ENCODE data around the gene UBR3.

UBR3 gene

DNA sequence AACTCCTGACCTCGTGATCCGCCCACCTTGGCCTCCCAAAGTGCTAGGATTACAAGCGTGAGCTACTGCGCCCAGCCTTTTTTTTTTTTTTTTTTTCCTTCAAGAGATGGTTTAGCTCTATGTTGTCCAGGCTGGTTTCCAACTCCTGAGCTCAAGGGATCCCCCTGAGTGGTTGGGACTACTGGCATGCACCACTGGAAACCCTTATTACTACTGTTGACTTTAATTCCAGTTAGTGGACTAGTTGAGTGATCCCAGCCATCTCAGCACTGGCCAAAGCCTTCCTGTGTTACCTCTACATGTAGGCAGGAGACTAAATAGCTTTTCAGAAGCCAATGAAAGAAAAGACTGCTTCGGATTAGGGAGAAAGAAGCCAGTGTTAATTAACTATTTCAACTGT is 36.7 kb upstream of the UBR3 start:
- H3K4me1 ChIP-seq (ENCODE audit: insufficient read depth, poor library complexity, severe bottlenecking): no peaks in the 10 kb centered on the region
- H3K27ac ChIP-seq (ENCODE audit: poor library complexity, severe bottlenecking): no peak overlapping the region
- no peaks in the 10 kb centered on the region for H3K27me3 ChIP-seq (ENCODE audit: insufficient read depth, poor library complexity, severe bottlenecking)
- H3K4me3 ChIP-seq (ENCODE audit: severe bottlenecking): no peak overlapping the region
- no peaks in the 10 kb centered on the region for H3K36me3 ChIP-seq (ENCODE audit: low read depth)
- DNase-seq (ENCODE audit: low spot score) (no peak), ATAC-seq (ENCODE audit: low read depth) (no peak)
- no peaks in the 10 kb centered on the region for H3K9me3 ChIP-seq (ENCODE audit: severe bottlenecking)
- TF ChIP-seq, protein P1, sequence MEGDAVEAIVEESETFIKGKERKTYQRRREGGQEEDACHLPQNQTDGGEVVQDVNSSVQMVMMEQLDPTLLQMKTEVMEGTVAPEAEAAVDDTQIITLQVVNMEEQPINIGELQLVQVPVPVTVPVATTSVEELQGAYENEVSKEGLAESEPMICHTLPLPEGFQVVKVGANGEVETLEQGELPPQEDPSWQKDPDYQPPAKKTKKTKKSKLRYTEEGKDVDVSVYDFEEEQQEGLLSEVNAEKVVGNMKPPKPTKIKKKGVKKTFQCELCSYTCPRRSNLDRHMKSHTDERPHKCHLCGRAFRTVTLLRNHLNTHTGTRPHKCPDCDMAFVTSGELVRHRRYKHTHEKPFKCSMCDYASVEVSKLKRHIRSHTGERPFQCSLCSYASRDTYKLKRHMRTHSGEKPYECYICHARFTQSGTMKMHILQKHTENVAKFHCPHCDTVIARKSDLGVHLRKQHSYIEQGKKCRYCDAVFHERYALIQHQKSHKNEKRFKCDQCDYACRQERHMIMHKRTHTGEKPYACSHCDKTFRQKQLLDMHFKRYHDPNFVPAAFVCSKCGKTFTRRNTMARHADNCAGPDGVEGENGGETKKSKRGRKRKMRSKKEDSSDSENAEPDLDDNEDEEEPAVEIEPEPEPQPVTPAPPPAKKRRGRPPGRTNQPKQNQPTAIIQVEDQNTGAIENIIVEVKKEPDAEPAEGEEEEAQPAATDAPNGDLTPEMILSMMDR (IDR thresholded peaks at IDR 0.05; ENCODE audit: poor library complexity, severe bottlenecking): no peak

DNA sequence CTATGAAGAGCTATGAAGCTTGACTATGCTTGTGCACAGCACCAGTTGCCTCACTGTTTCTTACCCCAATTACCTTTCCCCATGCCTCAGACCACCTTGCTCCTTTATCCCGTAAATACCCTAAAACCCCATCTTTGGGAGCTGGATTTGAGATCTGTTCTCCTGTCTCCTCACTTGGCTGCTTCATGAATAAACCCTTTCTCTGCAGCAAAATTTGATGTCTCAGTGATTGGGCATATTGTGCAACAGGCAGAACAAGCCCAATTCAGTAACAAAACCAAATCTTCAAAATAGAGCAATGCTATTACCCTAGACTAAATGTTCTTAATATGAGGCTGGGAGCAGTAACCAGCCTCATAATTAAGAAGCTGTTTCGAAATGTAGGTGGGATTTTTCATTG is 32.1 kb upstream of the UBR3 start:
- Histone ChIP-seq H3K36me3 (ENCODE audit: low read depth) (no peaks in the 10 kb centered on the region; the same call in 1 of the 2 replicates), H3K27ac (ENCODE audit: poor library complexity, severe bottlenecking) (no peak overlapping the region), H3K4me1 (ENCODE audit: insufficient read depth, poor library complexity, severe bottlenecking) (peaks cover 3% of the 10 kb centered on the region), H3K4me3 (ENCODE audit: severe bottlenecking) (no peak overlapping the region), H3K9me3 (ENCODE audit: severe bottlenecking) (no peaks in the 10 kb centered on the region), H3K27me3 (ENCODE audit: insufficient read depth, poor library complexity, severe bottlenecking) (no peaks in the 10 kb centered on the region)
- no peak for ATAC-seq (ENCODE audit: low read depth)
- no peak for DNase-seq (ENCODE audit: low spot score)
- TF ChIP-seq, protein P1 (IDR thresholded peaks at IDR 0.05; ENCODE audit: poor library complexity, severe bottlenecking): no peak

DNA sequence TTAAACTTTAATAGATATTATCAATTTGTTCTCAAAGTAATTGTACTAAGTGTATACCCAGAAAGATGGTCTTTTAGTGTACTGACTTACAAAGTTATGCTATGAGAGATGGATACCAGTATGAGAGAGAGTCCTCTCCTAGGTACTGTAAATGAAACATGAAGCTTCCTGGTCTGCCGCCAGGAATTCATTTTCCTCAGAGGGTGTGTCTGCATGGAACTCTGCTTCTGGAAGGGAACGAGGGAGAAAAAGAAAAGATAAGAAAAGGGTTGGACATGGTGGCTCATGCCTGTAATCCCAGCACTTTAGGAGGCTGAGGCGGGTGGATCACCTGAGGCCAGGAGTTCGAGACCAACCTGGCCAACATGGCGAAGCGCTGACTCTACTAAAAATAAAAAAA is 30.8 kb upstream of the UBR3 start:
- Histone ChIP-seq H3K36me3 (ENCODE audit: low read depth) (peaks cover 10% of the 10 kb centered on the region), H3K27ac (ENCODE audit: poor library complexity, severe bottlenecking) (no peak overlapping the region), H3K27me3 (ENCODE audit: insufficient read depth, poor library complexity, severe bottlenecking) (no peaks in the 10 kb centered on the region), H3K4me1 (ENCODE audit: insufficient read depth, poor library complexity, severe bottlenecking) (peaks cover 9% of the 10 kb centered on the region), H3K9me3 (ENCODE audit: severe bottlenecking) (no peaks in the 10 kb centered on the region), H3K4me3 (ENCODE audit: severe bottlenecking) (no peak overlapping the region)
- ATAC-seq (ENCODE audit: low read depth) (no peak), DNase-seq (ENCODE audit: low spot score) (no peak)
- TF ChIP-seq, protein P1 (IDR thresholded peaks at IDR 0.05; ENCODE audit: poor library complexity, severe bottlenecking): no peak

DNA sequence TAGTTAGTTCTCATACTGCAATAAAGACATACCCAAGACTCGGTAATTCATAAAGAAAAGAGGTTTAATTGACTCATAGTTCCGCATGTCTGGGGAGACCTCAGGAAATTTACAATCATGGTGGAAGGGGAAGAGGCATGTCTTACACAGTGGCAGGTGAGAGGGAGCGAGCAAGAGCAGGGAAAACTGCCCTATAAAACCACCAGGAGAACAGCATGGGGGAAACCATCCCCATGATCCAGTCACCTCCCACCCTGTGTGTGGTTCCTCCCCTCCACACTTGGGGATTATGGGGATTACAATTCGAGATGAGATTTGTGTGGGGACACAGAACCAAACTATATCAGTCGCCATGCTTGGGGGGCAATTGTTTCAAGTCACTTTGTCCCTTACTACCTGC is 29.7 kb upstream of the UBR3 start:
- DNase-seq (ENCODE audit: low spot score) (no peak), ATAC-seq (ENCODE audit: low read depth) (no peak)
- H3K4me3 ChIP-seq (ENCODE audit: severe bottlenecking): no peak overlapping the region
- peaks cover 9% of the 10 kb centered on the region for H3K4me1 ChIP-seq (ENCODE audit: insufficient read depth, poor library complexity, severe bottlenecking)
- H3K9me3 ChIP-seq (ENCODE audit: severe bottlenecking): no peaks in the 10 kb centered on the region
- no peak overlapping the region for H3K27ac ChIP-seq (ENCODE audit: poor library complexity, severe bottlenecking)
- H3K36me3 ChIP-seq (ENCODE audit: low read depth): peaks cover 21% of the 10 kb centered on the region
- TF ChIP-seq, protein P1 (IDR thresholded peaks at IDR 0.05; ENCODE audit: poor library complexity, severe bottlenecking): no peak
- H3K27me3 ChIP-seq (ENCODE audit: insufficient read depth, poor library complexity, severe bottlenecking): no peaks in the 10 kb centered on the region

DNA sequence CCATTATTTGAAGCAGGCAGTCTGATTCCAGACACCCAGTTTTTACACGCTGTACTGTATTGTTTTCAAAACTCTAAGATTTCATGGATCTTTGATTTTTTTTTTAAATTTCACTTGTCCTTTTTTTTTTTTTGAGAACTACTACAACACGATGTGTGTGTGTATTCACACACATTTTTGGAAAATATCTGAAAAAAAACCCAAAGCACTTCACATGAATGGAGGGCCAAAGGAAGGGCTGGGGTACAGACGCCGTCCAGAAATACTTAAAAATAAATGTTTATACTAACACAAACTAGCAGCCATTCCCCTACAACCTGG is 28.9 kb upstream of the UBR3 start:
- no peaks in the 10 kb centered on the region for H3K27me3 ChIP-seq (ENCODE audit: insufficient read depth, poor library complexity, severe bottlenecking)
- H3K4me3 ChIP-seq (ENCODE audit: severe bottlenecking): peak overlapping the region; percentile 73
- peaks cover 9% of the 10 kb centered on the region for H3K4me1 ChIP-seq (ENCODE audit: insufficient read depth, poor library complexity, severe bottlenecking)
- ATAC-seq (ENCODE audit: low read depth): no peak
- TF ChIP-seq, protein P1 (IDR thresholded peaks at IDR 0.05; ENCODE audit: poor library complexity, severe bottlenecking): no peak
- DNase-seq (ENCODE audit: low spot score): no peak
- H3K36me3 ChIP-seq (ENCODE audit: low read depth): peaks cover 29% of the 10 kb centered on the region
- no peaks in the 10 kb centered on the region for H3K9me3 ChIP-seq (ENCODE audit: severe bottlenecking)
- peak overlapping the region; percentile 82 for H3K27ac ChIP-seq (ENCODE audit: poor library complexity, severe bottlenecking)

Data from RWPE2 (cell line).